Erythroblast (primary cell): ENCODE results near the gene WNT6.

ENCODE experiments used
- GATA1 ChIP-seq: IDR thresholded peaks from 2 replicates; pipeline ENCODE4 v1.6.1; 2011; ENCODE audit warnings: low read depth, mild to moderate bottlenecking, control low read depth, low read length, moderate library complexity
- POLR2A ChIP-seq: IDR thresholded peaks from 2 replicates; pipeline ENCODE4 v1.6.1; 2011; ENCODE audit warnings: mild to moderate bottlenecking, low read length

DNA sequence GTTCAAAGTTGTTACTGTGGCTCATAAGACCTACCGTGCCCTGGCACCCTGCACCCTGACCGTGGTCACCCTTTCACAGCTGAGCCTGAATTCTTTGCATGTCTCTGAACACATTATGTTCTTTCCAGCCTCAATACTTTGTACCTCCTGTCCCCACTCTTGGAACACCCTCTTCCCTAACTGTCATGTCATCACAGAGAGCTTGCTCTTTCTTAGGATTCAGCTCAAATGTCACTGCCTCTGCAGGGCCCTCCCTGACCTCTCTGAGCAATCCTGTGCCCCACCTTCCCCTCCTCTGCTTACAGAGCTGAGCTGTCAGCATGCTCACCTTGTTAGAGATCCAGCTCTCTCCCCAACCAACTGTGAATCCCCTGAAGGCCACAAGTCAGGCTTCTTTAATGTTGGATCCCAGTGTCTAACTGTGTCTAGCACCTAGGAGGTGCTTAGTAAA, 43.0 kb upstream of the WNT6 start:
- TF ChIP-seq POLR2A (no peak), GATA1 (no peak)
